Upper lobe of left lung (tissue), 6 donors: ENCODE results near the gene KIF12. TPM values are rescaled to one million over a fixed set of nuclear protein-coding genes. Genes with fewer than 3 reads are reported as not detected.

Experiments
- ATAC-seq, 2 donors: fragments of 200-7000 bp; cut with Tn5 transposase; one replicate each; pipeline ENCODE4 v1.9.1; 2022; ENCODE audit warnings: mild to moderate bottlenecking in 2 of 2, moderate library complexity in 2 of 2; ENCODE audit not compliant: low FRiP score in 2 of 2
- DNase-seq, 2 donors: peaks; one replicate each; pipeline ENCODE4 v3.0.0-alpha.2; 2019 to 2020
- H3K27ac ChIP-seq, 4 donors: fragments of 200-600 bp; sonication (generic); one replicate each; pipeline ENCODE4 v1.5.1; 2016 to 2019
- H3K27me3 ChIP-seq, 4 donors: fragments of 200-600 bp; sonication (generic); one replicate each; pipeline ENCODE4 v1.5.1; 2017 to 2019
- H3K36me3 ChIP-seq, 4 donors: fragments of 200-600 bp; sonication (generic); one replicate each; pipeline ENCODE4 v1.5.1; 2016 to 2019
- H3K4me1 ChIP-seq, 4 donors: fragments of 200-600 bp; sonication (generic); one replicate each; pipeline ENCODE4 v1.5.1; 2018 to 2019
- H3K4me3 ChIP-seq, 4 donors: fragments of 200-600 bp; sonication (generic); one replicate each; pipeline ENCODE4 v1.5.1; 2017 to 2019; ENCODE audit warnings: mild to moderate bottlenecking in 2 of 4, moderate library complexity in 1 of 4
- H3K9me3 ChIP-seq, 4 donors: fragments of 200-600 bp; sonication (generic); one replicate each; pipeline ENCODE4 v1.5.1; 2018 to 2019
- EP300 ChIP-seq, 4 donors: sonication (generic); formaldehyde crosslinking; IDR thresholded peaks; one replicate each; pipeline ENCODE4 v1.5.1; 2017; ENCODE audit warnings: antibody characterized with exemption in 4 of 4, control low read depth in 2 of 4
- POLR2A ChIP-seq, 4 donors: fragments of 450-650 bp; IDR thresholded peaks; one replicate each; pipeline ENCODE4 v1.5.1; 2016 to 2017; ENCODE audit warnings: antibody characterized with exemption in 4 of 4, mild to moderate bottlenecking in 2 of 4
- POLR2AphosphoS5 ChIP-seq, 2 donors: sonication (generic); formaldehyde crosslinking; IDR thresholded peaks; one replicate each; pipeline ENCODE4 v1.5.1; 2017; ENCODE audit warnings: antibody characterized with exemption in 2 of 2
- WGBS, 2 donors: methylation state at CpG; one replicate each; pipeline ENCODE4 v1.1.5; 2017 to 2018; 5-methylcytosine and 5-hydroxymethylcytosine counted together
- total RNA-seq, 6 donors: library from RNA; depleted of rRNA in 4 of 6; stranded (reverse); fragments of >200 nt in 4 of 6; gene quantifications; one replicate each; pipeline versions ENCODE4 v1.1.0 to v1.2.1, GENCODE V29; 2016 to 2021
- TF ChIP-seq, protein P1 (sequence below), 6 experiments: fragments of 450-650 bp in 4 of 6; fragments of 200-600 bp in 2 of 6; sonication (generic) in 2 of 6; IDR thresholded peaks; one replicate each; pipeline ENCODE4 v1.5.1; 2016 to 2019; ENCODE audit warnings: antibody characterized with exemption in 6 of 6
- donor health status: DM: no; HTN: no; CAD: no; lungs with moderate emphysema.
- donor health status: DM: no; HTN: yes; CAD: no; lungs with severe emphysema.

The KIF12 gene
- total RNA-seq, 6 donors from 2014 or later = 2.3 to 16.8 (median 4.4) TPM

- WGBS, 2 donors = 52 to 69% methylated on average over 5 of the region's 5 CpGs
- peaks cover 0 to 8% (median 0%) of the 10 kb centered on the region in 4 donors for H3K9me3 ChIP-seq
- no peak overlapping the region for H3K4me3 ChIP-seq
- H3K4me1 ChIP-seq = no peaks in the 10 kb centered on the region
- ATAC-seq (no peak), DNase-seq (no peak)
- H3K27me3 ChIP-seq = no peaks in the 10 kb centered on the region
- H3K36me3 ChIP-seq = no peaks in the 10 kb centered on the region
- TF ChIP-seq, protein P1, sequence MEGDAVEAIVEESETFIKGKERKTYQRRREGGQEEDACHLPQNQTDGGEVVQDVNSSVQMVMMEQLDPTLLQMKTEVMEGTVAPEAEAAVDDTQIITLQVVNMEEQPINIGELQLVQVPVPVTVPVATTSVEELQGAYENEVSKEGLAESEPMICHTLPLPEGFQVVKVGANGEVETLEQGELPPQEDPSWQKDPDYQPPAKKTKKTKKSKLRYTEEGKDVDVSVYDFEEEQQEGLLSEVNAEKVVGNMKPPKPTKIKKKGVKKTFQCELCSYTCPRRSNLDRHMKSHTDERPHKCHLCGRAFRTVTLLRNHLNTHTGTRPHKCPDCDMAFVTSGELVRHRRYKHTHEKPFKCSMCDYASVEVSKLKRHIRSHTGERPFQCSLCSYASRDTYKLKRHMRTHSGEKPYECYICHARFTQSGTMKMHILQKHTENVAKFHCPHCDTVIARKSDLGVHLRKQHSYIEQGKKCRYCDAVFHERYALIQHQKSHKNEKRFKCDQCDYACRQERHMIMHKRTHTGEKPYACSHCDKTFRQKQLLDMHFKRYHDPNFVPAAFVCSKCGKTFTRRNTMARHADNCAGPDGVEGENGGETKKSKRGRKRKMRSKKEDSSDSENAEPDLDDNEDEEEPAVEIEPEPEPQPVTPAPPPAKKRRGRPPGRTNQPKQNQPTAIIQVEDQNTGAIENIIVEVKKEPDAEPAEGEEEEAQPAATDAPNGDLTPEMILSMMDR (IDR thresholded peaks at IDR 0.05) = no peak
- no peak for TF ChIP-seq POLR2AphosphoS5 (IDR thresholded peaks at IDR 0.05)
- no peak for TF ChIP-seq EP300 (IDR thresholded peaks at IDR 0.05)
- no peak for TF ChIP-seq POLR2A (IDR thresholded peaks at IDR 0.05)
- no peak overlapping the region for H3K27ac ChIP-seq
These were observed 6.1 kb upstream of the KIF12 start for GRCh38 chr9:114105236-114105635.

DNA sequence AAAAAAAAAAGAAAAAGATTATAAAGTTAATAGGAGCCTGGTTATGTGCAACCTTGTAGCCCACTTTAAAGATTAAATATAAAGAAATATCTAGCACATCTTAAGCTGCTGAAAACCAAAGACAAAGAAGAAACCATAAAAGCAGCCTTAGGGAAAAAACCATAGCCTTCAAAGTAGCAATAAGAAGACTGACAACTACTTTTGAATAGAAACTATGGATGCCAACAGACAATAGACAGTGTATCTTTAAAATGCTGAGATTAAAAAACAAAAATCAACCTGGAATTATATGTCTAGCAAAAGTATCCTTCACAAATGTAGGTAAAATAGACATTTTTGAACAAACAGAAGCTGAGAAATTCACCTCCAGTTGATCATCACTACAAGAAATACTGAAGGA, 3.4 kb upstream of the KIF12 start:
- Histone ChIP-seq H3K27me3 (peaks cover 0 to 8% (median 3%) of the 10 kb centered on the region in 4 donors), H3K4me3 (no peak overlapping the region), H3K27ac (no peak overlapping the region), H3K4me1 (peaks cover 10 to 19% (median 14%) of the 10 kb centered on the region in 4 donors), H3K36me3 (no peaks in the 10 kb centered on the region), H3K9me3 (peaks cover 0 to 8% (median 0%) of the 10 kb centered on the region in 4 donors)
- DNase-seq (no peak), ATAC-seq (no peak)
- TF ChIP-seq POLR2AphosphoS5 (IDR thresholded peaks at IDR 0.05) (no peak), POLR2A (IDR thresholded peaks at IDR 0.05) (no peak), EP300 (IDR thresholded peaks at IDR 0.05) (no peak)
- TF ChIP-seq, protein P1 (IDR thresholded peaks at IDR 0.05) = no peak

- Histone ChIP-seq H3K9me3 (peaks cover 0 to 8% (median 0%) of the 10 kb centered on the region in 4 donors), H3K27ac (no peak overlapping the region), H3K4me3 (no peak overlapping the region), H3K36me3 (no peaks in the 10 kb centered on the region), H3K4me1 (peaks cover 11 to 23% (median 14%) of the 10 kb centered on the region in 4 donors), H3K27me3 (peaks cover 0 to 8% (median 3%) of the 10 kb centered on the region in 4 donors)
- ATAC-seq (no peak), DNase-seq (no peak)
- 72 to 88% methylated on average over 1 of the region's 1 CpG for WGBS, 2 donors
- no peak for TF ChIP-seq EP300 (IDR thresholded peaks at IDR 0.05)
- TF ChIP-seq, protein P1 (IDR thresholded peaks at IDR 0.05) = no peak
These were observed 1.4 kb upstream of the KIF12 start for GRCh38 chr9:114100536-114100935.

DNA sequence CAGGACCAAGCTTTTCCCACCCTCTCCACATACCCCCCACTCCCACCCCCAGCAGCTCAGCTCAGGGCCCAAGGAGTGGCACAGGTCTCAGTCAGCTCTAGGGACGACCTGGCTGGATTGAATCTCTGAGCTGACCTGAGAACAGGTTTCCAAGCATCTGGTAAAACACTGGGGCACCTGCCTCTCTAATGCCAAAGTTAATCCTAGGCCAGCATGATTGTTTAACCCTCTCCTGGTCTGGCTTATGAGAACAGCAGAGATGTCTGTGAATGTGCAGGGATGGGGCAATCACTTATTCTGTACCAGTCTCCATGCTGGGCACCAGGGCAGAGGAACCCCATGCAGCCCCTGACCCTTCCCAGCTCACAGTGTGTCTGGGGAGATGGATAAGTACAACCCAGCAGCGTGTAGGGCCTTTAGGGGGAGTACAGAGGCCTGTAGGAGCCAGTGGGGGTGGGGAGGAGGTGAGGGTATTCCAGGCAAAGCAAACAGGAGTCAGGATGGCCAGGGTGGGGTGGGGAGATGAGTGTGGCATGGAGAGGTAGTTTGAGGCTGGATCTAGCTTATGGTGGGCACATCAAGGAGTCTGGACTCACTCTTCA, 678 bp upstream of the KIF12 start:
- no peak for ATAC-seq
- TF ChIP-seq POLR2AphosphoS5 (IDR thresholded peaks at IDR 0.05) (no peak), POLR2A (IDR thresholded peaks at IDR 0.05) (no peak), EP300 (IDR thresholded peaks at IDR 0.05) (no peak)
- TF ChIP-seq, protein P1 (IDR thresholded peaks at IDR 0.05) = no peak
- H3K27ac ChIP-seq = no peak overlapping the region
- H3K27me3 ChIP-seq = peaks cover 0 to 8% (median 3%) of the 10 kb centered on the region in 4 donors
- H3K4me3 ChIP-seq = no peak overlapping the region
- peaks cover 0 to 8% (median 0%) of the 10 kb centered on the region in 4 donors for H3K9me3 ChIP-seq
- H3K4me1 ChIP-seq = peaks cover 11 to 23% (median 14%) of the 10 kb centered on the region in 4 donors
- no peak for DNase-seq
- WGBS, 2 donors = 55 to 59% methylated on average over 1 to 2 of the region's 2 CpGs
- H3K36me3 ChIP-seq = no peaks in the 10 kb centered on the region
